Thyroid gland (tissue), 4 donors: ENCODE data around the gene DNAH3. TPM values are rescaled to one million over a fixed set of nuclear protein-coding genes. Genes with fewer than 3 reads are reported as not detected.

Experiments
- DNase-seq, 2 donors: peaks; one replicate each; pipeline ENCODE4 v3.0.0-alpha.2; 2019
- H3K27ac ChIP-seq, 3 donors: fragments of 200-600 bp; sonication (generic); 1 replicate in 2 of 3; 2 replicates in 1 of 3; pipeline ENCODE4 v1.5.1; 2016 to 2019; ENCODE audit warnings: mild to moderate bottlenecking in 1 of 3, moderate library complexity in 1 of 3
- H3K27me3 ChIP-seq: fragments of 200-600 bp; sonication (generic); one replicate; pipeline ENCODE4 v1.5.1; 2019
- H3K36me3 ChIP-seq, 2 donors: fragments of 200-600 bp; sonication (generic); one replicate each; pipeline ENCODE4 v1.5.1; 2016 to 2019
- H3K4me1 ChIP-seq, 2 donors: fragments of 200-600 bp; sonication (generic); one replicate each; pipeline ENCODE4 v1.5.1; 2017 to 2019
- H3K4me3 ChIP-seq, 3 donors: fragments of 200-600 bp; sonication (generic); replicated peaks in 1 of 3; 1 replicate in 2 of 3; 2 replicates in 1 of 3; pipeline ENCODE4 v1.5.1; 2016; ENCODE audit warnings: mild to moderate bottlenecking in 1 of 3
- H3K9me3 ChIP-seq: fragments of 200-600 bp; sonication (generic); one replicate; pipeline ENCODE4 v1.5.1; 2017
- POLR2A ChIP-seq, 2 donors: fragments of 450-650 bp; IDR thresholded peaks; one replicate each; pipeline ENCODE4 v1.6.1; 2017; ENCODE audit warnings: antibody characterized with exemption in 2 of 2, mild to moderate bottlenecking in 2 of 2, moderate library complexity in 1 of 2
- WGBS, 2 donors: methylation state at CpG; one replicate each; pipeline ENCODE4 v1.1.5; 2017; 5-methylcytosine and 5-hydroxymethylcytosine counted together
- intact Hi-C: fragments of 100-400 bp; cut with DNase I; formaldehyde crosslinking; loops from one replicate; pipeline ENCODE4 v1.15.1; 2023
- total RNA-seq, 4 donors: library from RNA; depleted of rRNA; stranded (reverse); fragments of >200 nt; gene quantifications; one replicate each; pipeline ENCODE4 v1.2.3, GENCODE V29; 2016
- TF ChIP-seq, protein P1 (sequence below), 6 experiments: fragments of 200-600 bp in 3 of 6; fragments of 450-650 bp in 3 of 6; sonication (generic) in 3 of 6; IDR thresholded peaks; one replicate each; pipeline ENCODE4 v1.5.1; 2016 to 2019; ENCODE audit warnings: antibody characterized with exemption in 6 of 6, mild to moderate bottlenecking in 2 of 6, inconsistent platforms in 1 of 6, moderate library complexity in 1 of 6

DNAH3 gene
- total RNA-seq, 4 donors from 2014 or later: 0.15 TPM; not detected in 3

DNA sequence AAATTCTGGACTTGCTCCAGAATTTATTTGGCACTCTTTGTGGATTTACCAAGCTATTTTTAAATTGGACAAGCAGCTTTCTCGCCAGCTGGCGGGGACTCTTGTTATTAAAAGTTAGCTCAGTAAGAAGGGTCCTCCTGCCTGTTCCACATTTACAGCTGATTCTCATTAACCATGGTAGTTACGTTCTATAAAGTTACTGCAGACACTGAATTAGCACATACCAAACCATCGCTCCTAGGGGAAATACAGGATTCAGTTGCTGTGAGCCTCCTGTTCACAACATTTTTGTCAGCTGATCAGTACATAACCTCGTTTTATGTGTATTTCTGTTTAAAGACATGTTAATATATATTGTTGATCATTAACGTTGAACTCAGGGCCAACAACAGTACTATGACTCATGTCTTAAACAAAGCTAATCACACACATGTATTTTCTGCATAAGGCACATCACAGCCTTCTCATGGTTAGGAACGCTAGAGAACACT lies 12.1 kb upstream of the DNAH3 start:
- no peaks in the 10 kb centered on the region for H3K9me3 ChIP-seq
- peak; percentile 31 to 72 for DNase-seq
- H3K27me3 ChIP-seq: no peaks in the 10 kb centered on the region
- peaks cover 18 to 25% of the 10 kb centered on the region in 2 donors for H3K36me3 ChIP-seq
- WGBS, 2 donors: 56 to 69% methylated on average over 7 of the region's 7 CpGs
- no peak overlapping the region for H3K4me3 ChIP-seq
- TF ChIP-seq, protein P1, sequence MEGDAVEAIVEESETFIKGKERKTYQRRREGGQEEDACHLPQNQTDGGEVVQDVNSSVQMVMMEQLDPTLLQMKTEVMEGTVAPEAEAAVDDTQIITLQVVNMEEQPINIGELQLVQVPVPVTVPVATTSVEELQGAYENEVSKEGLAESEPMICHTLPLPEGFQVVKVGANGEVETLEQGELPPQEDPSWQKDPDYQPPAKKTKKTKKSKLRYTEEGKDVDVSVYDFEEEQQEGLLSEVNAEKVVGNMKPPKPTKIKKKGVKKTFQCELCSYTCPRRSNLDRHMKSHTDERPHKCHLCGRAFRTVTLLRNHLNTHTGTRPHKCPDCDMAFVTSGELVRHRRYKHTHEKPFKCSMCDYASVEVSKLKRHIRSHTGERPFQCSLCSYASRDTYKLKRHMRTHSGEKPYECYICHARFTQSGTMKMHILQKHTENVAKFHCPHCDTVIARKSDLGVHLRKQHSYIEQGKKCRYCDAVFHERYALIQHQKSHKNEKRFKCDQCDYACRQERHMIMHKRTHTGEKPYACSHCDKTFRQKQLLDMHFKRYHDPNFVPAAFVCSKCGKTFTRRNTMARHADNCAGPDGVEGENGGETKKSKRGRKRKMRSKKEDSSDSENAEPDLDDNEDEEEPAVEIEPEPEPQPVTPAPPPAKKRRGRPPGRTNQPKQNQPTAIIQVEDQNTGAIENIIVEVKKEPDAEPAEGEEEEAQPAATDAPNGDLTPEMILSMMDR (IDR thresholded peaks at IDR 0.05): no peak
- TF ChIP-seq POLR2A (IDR thresholded peaks at IDR 0.05): no peak
- peak overlapping the region in 2 of 3 donors; percentile 7 for H3K27ac ChIP-seq
- intact Hi-C loops: no loop called here
- H3K4me1 ChIP-seq: peaks cover 32 to 41% of the 10 kb centered on the region in 2 donors

DNA sequence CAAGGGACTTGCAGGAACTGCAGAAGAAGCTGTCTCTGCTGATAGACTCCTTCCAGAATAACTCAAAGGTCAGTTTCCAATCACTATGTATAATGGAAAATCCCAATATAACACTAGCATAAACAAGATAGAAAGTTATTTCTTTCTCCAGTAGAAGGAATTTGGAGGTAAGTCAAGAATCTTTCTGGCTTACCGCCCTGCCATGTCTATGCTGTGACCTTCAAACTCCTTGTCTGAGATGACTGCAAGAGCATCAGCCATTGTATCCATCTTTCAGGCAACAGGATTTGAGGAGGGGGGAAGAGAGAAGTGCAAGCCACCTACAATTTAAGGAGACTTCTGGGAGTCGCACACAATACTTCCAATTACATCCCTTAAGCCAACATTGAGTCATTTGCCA lies 10.6 kb upstream of the DNAH3 start:
- peaks cover 8 to 16% of the 10 kb centered on the region in 2 donors for H3K36me3 ChIP-seq
- H3K4me1 ChIP-seq: peaks cover 32 to 42% of the 10 kb centered on the region in 2 donors
- WGBS, 2 donors: 67 to 82% methylated on average over 2 of the region's 2 CpGs
- peak overlapping the region in 1 of 3 donors; percentile 61 for H3K27ac ChIP-seq
- intact Hi-C loops: no loop called here
- no peak for TF ChIP-seq POLR2A (IDR thresholded peaks at IDR 0.05)
- TF ChIP-seq, protein P1 (IDR thresholded peaks at IDR 0.05): no peak
- H3K27me3 ChIP-seq: no peaks in the 10 kb centered on the region
- H3K4me3 ChIP-seq: no peak overlapping the region
- peak in 1 of 2 donors; percentile 29 for DNase-seq
- no peaks in the 10 kb centered on the region for H3K9me3 ChIP-seq

DNA sequence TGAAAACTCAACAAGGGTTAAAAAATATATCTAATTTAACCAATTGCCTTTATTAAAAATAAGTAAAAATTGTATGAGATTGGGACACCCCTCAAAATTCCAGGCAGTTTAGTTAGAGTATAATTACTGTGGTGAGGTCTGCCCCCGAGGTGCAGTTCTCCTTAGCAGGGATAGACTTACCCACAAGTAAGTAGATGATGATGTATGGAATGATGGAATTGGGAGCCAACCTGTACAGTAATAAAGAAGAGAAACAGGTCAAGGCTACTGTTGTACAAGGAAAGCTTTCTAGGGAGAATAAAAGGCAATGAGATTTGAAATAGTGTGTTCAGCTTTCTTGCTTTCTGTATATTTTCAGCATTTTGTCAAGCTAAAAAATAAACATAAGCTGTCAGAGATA lies 9.6 kb upstream of the DNAH3 start:
- no peaks in the 10 kb centered on the region for H3K9me3 ChIP-seq
- peaks cover 32 to 42% of the 10 kb centered on the region in 2 donors for H3K4me1 ChIP-seq
- no peak for DNase-seq
- 58 to 63% methylated on average over 1 of the region's 1 CpG for WGBS, 2 donors
- intact Hi-C loops: no loop called here
- TF ChIP-seq, protein P1 (IDR thresholded peaks at IDR 0.05): no peak
- TF ChIP-seq POLR2A (IDR thresholded peaks at IDR 0.05): no peak
- no peaks in the 10 kb centered on the region for H3K27me3 ChIP-seq
- peak overlapping the region; percentile 61 to 90 (median 81) for H3K27ac ChIP-seq
- H3K4me3 ChIP-seq: no peak overlapping the region
- peaks cover 5 to 16% of the 10 kb centered on the region in 2 donors for H3K36me3 ChIP-seq

DNA sequence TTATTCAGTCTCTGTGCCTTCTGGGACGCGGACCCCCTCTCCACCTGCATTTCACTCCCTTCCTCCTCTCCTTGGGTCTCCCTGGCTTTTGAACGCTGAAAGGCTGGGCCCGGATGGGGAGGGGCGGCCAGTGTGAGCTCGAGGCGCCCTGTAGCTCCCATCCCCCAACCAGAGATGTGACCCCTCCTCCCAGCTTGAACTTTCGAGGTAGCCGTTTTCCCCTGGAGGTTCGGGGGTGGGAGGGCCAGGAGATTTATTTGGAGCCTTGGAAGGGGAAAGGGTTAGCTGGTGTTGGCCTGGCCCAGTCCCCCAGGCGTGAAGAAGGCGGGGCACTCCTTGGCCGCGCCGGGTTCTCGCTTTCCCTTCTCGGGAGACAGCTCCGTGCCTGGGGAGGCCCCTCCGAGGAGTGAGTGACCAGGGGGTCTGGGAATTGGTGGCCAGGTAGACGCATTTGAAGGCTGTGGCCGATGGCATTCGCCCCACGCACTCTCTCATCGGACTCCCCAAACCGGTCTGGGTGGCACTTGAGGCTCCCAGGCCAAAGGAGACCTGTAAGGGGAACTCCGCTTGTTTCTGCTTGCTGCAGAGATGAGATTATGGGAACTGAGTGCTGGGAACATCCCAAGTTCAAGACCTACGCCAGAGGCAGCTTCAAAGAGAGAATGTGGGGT lies 8.8 kb upstream of the DNAH3 start:
- peak overlapping the region; percentile 63 to 88 (median 84) for H3K4me3 ChIP-seq
- peak; percentile 78 to 80 for DNase-seq
- no peaks in the 10 kb centered on the region for H3K9me3 ChIP-seq
- WGBS, 2 donors: 2 to 5% methylated on average over 16 to 26 of the region's 27 CpGs
- H3K36me3 ChIP-seq: peaks cover 0 to 10% of the 10 kb centered on the region in 2 donors
- intact Hi-C loops: loop anchor here (5.0 to 10.0 kb wide), 2 partner anchors 143 to 365 kb away; no protein-coding TSS in a partner anchor
- no peaks in the 10 kb centered on the region for H3K27me3 ChIP-seq
- H3K27ac ChIP-seq: peak overlapping the region; percentile 79 to 90 (median 81)
- peaks cover 32 to 42% of the 10 kb centered on the region in 2 donors for H3K4me1 ChIP-seq
- TF ChIP-seq POLR2A (IDR thresholded peaks at IDR 0.05): peak in 1 of 2 donors; percentile 39
- TF ChIP-seq, protein P1 (IDR thresholded peaks at IDR 0.05): no peak
